GM23338 (cell line): Measurements from ENCODE around the gene DLX4. TPM values are rescaled to one million over a fixed set of nuclear protein-coding genes. Genes with fewer than 3 reads are reported as not detected.

ENCODE experiments used
- ATAC-seq: fragments of 200-7000 bp; cut with Tn5 transposase; 3 replicates; pipeline ENCODE4 v1.9.1; 2020
- DNase-seq: peaks from one replicate; pipeline ENCODE4 v3.0.0-alpha.2; 2015; ENCODE audit warnings: low spot score
- H2AFZ ChIP-seq: fragments of 200-600 bp; sonication (generic); 2 replicates; pipeline ENCODE4 v1.8.0; 2016; ENCODE audit warnings: antibody characterized with exemption, mild to moderate bottlenecking, moderate library complexity
- H3F3A ChIP-seq: fragments of 200-600 bp; sonication (generic); replicated peaks from 2 replicates; pipeline ENCODE4 v1.8.0; 2017; ENCODE audit warnings: antibody characterized with exemption, mixed run types, low read depth
- H3K27ac ChIP-seq: fragments of 200-600 bp; sonication (generic); 2 replicates; pipeline ENCODE4 v1.6.1; 2016; ENCODE audit warnings: low read depth
- H3K27me3 ChIP-seq: fragments of 200-600 bp; sonication (generic); 2 replicates; pipeline ENCODE4 v1.8.0; 2016; ENCODE audit warnings: mild to moderate bottlenecking, mixed run types, moderate library complexity; ENCODE audit not compliant: insufficient read depth
- H3K36me3 ChIP-seq: fragments of 200-600 bp; sonication (generic); 2 replicates; pipeline ENCODE4 v1.8.0; 2016; ENCODE audit warnings: mild to moderate bottlenecking; ENCODE audit not compliant: insufficient read depth
- H3K4me1 ChIP-seq: fragments of 200-600 bp; sonication (generic); 2 replicates; pipeline ENCODE4 v1.8.0; 2016; ENCODE audit warnings: mild to moderate bottlenecking, moderate library complexity; ENCODE audit not compliant: insufficient read depth
- H3K4me2 ChIP-seq: fragments of 200-600 bp; sonication (generic); 2 replicates; pipeline ENCODE4 v1.7.1; 2017; ENCODE audit warnings: mixed run types
- H3K4me3 ChIP-seq: fragments of 200-600 bp; sonication (generic); 2 replicates; pipeline ENCODE4 v1.6.1; 2016; ENCODE audit warnings: mixed run types
- H3K79me2 ChIP-seq: fragments of 200-600 bp; sonication (generic); replicated peaks from 2 replicates; pipeline ENCODE4 v1.8.0; 2017; ENCODE audit warnings: mild to moderate bottlenecking; ENCODE audit not compliant: insufficient read depth
- H3K9me2 ChIP-seq: fragments of 200-600 bp; sonication (generic); 2 replicates; pipeline ENCODE4 v1.8.0; 2017; ENCODE audit not compliant: insufficient read depth
- H4K20me1 ChIP-seq: fragments of 200-600 bp; sonication (generic); replicated peaks from 2 replicates; pipeline ENCODE4 v1.8.0; 2017; ENCODE audit warnings: mild to moderate bottlenecking; ENCODE audit not compliant: insufficient read depth
- H3K27ac Mint-ChIP-seq: 2 replicates; pipeline ENCODE4 v1.8.0; 2020; ENCODE audit warnings: inconsistent platforms, mild to moderate bottlenecking, moderate library complexity, mixed read lengths
- H3K27me3 Mint-ChIP-seq: 3 replicates; pipeline ENCODE4 v1.8.0; 2022; ENCODE audit warnings: low read depth, mild to moderate bottlenecking, moderate library complexity, mixed read lengths, inconsistent platforms; ENCODE audit not compliant: insufficient read depth, poor library complexity
- H3K36me3 Mint-ChIP-seq: 3 replicates; pipeline ENCODE4 v1.8.0; 2021; ENCODE audit warnings: low read depth, mild to moderate bottlenecking, inconsistent platforms, moderate library complexity, mixed read lengths
- H3K4me1 Mint-ChIP-seq: 3 replicates; pipeline ENCODE4 v1.8.0; 2020; ENCODE audit warnings: mild to moderate bottlenecking, inconsistent platforms, mixed read lengths
- H3K4me3 Mint-ChIP-seq: 3 replicates; pipeline ENCODE4 v1.8.0; 2021; ENCODE audit warnings: moderate library complexity, mild to moderate bottlenecking, inconsistent platforms, mixed read lengths
- H3K9me3 Mint-ChIP-seq: 3 replicates; pipeline ENCODE4 v1.8.0; 2020; ENCODE audit warnings: moderate library complexity, mild to moderate bottlenecking, inconsistent platforms, mixed read lengths
- CREB1 ChIP-seq: fragments of 250-450 bp; sonication (Bioruptor Pico); IDR thresholded peaks from 2 replicates; pipeline ENCODE4 v1.5.0; 2020; ENCODE audit warnings: low read depth, mild to moderate bottlenecking, moderate library complexity
- EZH2phosphoT487 ChIP-seq: fragments of 200-600 bp; sonication (generic); IDR thresholded peaks from one replicate; pipeline ENCODE4 v1.8.1; 2018; ENCODE audit warnings: antibody characterized with exemption; ENCODE audit not compliant: unreplicated experiment
- JUNB ChIP-seq: IDR thresholded peaks from one replicate; pipeline ENCODE4 v1.6.1; 2016; ENCODE audit warnings: antibody characterized with exemption; ENCODE audit not compliant: unreplicated experiment
- POLR2AphosphoS5 ChIP-seq: IDR thresholded peaks from 2 replicates; pipeline ENCODE4 v1.6.1; 2016; ENCODE audit warnings: antibody characterized with exemption, low read depth
- STAT1 ChIP-seq: IDR thresholded peaks from one replicate; pipeline ENCODE4 v1.6.1; 2016; ENCODE audit warnings: antibody characterized with exemption; ENCODE audit not compliant: unreplicated experiment
- polyA plus RNA-seq: library from polyadenylated mRNA; unstranded; fragments of >200 nt; fragmentation: Nextera tagmentation; extraction: Ambion mirVana; gene quantifications from 2 replicates; pipeline ENCODE4 v1.2.1, GENCODE V29; 2016
- total RNA-seq: library from RNA; depleted of rRNA; stranded (reverse); fragments of >200 nt; shearing (Covaris generic); gene quantifications from 2 replicates; pipeline ENCODE4 v1.2.3, GENCODE V29; 2014
- TF ChIP-seq, protein P1 (sequence below): fragments of 250-450 bp; sonication (Bioruptor Pico); IDR thresholded peaks from 2 replicates; pipeline ENCODE4 v1.5.0; 2020; ENCODE audit warnings: mild to moderate bottlenecking, moderate library complexity
- TF ChIP-seq, protein P2 (sequence below), 2 experiments: fragments of 200-600 bp in 1 of 2; sonication (generic) in 1 of 2; conservative IDR thresholded peaks; 2 replicates each; pipeline versions ENCODE4 v1.5.1 to v1.6.1; 2016 to 2017; ENCODE audit warnings: antibody characterized with exemption in 2 of 2, low read depth in 2 of 2, mild to moderate bottlenecking in 2 of 2, moderate library complexity in 1 of 2

The DLX4 gene
- total and polyA plus RNA-seq, 2 experiments from 2014 or later = 0.10 to 0.79 TPM

DNA sequence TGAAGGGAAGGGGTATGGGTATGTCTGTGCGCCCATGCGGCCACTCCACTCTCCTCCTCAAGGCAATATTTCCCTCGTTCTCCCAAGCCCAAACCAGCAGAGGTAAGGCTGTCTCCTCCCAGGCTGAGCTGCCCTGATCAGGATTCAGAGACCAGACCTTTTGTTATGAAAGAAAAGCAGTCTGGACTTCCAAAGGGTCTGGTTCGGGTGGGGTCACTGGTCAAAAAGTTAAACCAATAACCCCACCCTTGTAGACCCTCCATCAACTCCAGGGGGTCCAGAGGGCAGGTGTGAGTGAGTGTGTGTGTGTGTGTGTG, 5.7 kb upstream of the DLX4 start (continued):
- TF ChIP-seq, protein P1, sequence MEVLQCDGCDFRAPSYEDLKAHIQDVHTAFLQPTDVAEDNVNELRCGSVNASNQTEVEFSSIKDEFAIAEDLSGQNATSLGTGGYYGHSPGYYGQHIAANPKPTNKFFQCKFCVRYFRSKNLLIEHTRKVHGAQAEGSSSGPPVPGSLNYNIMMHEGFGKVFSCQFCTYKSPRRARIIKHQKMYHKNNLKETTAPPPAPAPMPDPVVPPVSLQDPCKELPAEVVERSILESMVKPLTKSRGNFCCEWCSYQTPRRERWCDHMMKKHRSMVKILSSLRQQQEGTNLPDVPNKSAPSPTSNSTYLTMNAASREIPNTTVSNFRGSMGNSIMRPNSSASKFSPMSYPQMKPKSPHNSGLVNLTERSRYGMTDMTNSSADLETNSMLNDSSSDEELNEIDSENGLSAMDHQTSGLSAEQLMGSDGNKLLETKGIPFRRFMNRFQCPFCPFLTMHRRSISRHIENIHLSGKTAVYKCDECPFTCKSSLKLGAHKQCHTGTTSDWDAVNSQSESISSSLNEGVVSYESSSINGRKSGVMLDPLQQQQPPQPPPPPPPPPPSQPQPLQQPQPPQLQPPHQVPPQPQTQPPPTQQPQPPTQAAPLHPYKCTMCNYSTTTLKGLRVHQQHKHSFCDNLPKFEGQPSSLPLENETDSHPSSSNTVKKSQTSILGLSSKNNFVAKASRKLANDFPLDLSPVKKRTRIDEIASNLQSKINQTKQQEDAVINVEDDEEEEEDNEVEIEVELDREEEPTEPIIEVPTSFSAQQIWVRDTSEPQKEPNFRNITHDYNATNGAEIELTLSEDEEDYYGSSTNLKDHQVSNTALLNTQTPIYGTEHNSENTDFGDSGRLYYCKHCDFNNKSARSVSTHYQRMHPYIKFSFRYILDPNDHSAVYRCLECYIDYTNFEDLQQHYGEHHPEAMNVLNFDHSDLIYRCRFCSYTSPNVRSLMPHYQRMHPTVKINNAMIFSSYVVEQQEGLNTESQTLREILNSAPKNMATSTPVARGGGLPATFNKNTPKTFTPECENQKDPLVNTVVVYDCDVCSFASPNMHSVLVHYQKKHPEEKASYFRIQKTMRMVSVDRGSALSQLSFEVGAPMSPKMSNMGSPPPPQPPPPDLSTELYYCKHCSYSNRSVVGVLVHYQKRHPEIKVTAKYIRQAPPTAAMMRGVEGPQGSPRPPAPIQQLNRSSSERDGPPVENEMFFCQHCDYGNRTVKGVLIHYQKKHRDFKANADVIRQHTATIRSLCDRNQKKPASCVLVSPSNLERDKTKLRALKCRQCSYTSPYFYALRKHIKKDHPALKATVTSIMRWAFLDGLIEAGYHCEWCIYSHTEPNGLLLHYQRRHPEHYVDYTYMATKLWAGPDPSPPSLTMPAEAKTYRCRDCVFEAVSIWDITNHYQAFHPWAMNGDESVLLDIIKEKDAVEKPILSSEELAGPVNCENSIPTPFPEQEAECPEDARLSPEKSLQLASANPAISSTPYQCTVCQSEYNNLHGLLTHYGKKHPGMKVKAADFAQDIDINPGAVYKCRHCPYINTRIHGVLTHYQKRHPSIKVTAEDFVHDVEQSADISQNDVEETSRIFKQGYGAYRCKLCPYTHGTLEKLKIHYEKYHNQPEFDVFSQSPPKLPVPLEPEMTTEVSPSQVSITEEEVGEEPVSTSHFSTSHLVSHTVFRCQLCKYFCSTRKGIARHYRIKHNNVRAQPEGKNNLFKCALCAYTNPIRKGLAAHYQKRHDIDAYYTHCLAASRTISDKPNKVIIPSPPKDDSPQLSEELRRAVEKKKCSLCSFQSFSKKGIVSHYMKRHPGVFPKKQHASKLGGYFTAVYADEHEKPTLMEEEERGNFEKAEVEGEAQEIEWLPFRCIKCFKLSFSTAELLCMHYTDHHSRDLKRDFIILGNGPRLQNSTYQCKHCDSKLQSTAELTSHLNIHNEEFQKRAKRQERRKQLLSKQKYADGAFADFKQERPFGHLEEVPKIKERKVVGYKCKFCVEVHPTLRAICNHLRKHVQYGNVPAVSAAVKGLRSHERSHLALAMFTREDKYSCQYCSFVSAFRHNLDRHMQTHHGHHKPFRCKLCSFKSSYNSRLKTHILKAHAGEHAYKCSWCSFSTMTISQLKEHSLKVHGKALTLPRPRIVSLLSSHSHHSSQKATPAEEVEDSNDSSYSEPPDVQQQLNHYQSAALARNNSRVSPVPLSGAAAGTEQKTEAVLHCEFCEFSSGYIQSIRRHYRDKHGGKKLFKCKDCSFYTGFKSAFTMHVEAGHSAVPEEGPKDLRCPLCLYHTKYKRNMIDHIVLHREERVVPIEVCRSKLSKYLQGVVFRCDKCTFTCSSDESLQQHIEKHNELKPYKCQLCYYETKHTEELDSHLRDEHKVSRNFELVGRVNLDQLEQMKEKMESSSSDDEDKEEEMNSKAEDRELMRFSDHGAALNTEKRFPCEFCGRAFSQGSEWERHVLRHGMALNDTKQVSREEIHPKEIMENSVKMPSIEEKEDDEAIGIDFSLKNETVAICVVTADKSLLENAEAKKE (CRISPR knock-in tag) = no peak
- TF ChIP-seq JUNB = no peak
- no peak for TF ChIP-seq POLR2AphosphoS5
- TF ChIP-seq EZH2phosphoT487 = no peak
- TF ChIP-seq STAT1 = no peak

DNA sequence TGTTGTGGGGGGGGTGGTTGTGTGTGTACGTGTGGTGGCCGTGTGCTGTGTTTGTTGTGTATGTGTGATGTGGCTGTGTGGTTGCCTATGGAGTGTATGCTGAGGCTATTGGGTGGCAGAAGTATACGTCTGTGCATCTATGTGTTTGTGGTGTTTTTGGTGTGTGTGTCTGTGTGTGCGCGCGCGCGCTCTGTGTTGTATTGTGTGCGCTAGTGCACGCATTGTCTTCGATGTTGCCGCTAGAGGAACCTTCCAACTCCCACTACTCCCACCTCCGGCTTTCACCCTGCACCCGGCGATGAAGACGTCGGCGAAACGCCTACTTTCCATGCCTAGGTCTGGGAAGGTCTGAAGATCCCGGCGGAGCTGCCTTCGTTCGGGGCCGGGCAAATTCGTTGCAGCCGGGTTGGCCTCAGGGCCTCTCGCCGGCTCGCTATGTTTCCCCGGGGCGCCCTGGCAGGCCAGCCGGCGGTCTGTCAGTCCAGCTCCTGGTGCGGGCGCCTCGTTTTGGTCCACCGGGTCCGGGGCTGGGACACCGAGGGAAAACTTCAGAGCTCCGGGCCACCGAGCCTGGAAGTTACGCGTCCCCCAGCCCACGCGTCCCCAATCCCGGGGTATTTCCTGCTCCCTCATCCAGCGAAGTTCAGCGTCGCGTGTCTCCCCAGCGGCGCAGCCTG, 5.2 kb upstream of the DLX4 start:
- Histone ChIP-seq H3K27me3 (peaks cover 82% of the 10 kb centered on the region), H3K79me2 (no peaks in the 10 kb centered on the region), H2AFZ (peak overlapping the region; percentile 63; the same call in 1 of the 2 replicates), H3K27ac (no peak overlapping the region), H3K4me3 (peak overlapping the region; percentile 53), H3K4me2 (peak overlapping the region; percentile 79), H3K9me2 (no peaks in the 10 kb centered on the region), H4K20me1 (peaks cover 26% of the 10 kb centered on the region), H3K4me1 (peaks cover 42% of the 10 kb centered on the region), H3K36me3 (no peaks in the 10 kb centered on the region), H3F3A (peaks cover 11% of the 10 kb centered on the region)
- no peaks in the 10 kb centered on the region; the same call in 1 of the 3 replicates for H3K9me3 Mint-ChIP-seq
- peaks cover 37% of the 10 kb centered on the region for H3K4me1 Mint-ChIP-seq
- H3K27me3 Mint-ChIP-seq = peaks cover 84% of the 10 kb centered on the region
- H3K4me3 Mint-ChIP-seq = peak overlapping the region; percentile 65
- DNase-seq = peak; percentile 72
- no peak overlapping the region for H3K27ac Mint-ChIP-seq
- H3K36me3 Mint-ChIP-seq = no peaks in the 10 kb centered on the region
- ATAC-seq = peak; percentile 11
- TF ChIP-seq, protein P2, sequence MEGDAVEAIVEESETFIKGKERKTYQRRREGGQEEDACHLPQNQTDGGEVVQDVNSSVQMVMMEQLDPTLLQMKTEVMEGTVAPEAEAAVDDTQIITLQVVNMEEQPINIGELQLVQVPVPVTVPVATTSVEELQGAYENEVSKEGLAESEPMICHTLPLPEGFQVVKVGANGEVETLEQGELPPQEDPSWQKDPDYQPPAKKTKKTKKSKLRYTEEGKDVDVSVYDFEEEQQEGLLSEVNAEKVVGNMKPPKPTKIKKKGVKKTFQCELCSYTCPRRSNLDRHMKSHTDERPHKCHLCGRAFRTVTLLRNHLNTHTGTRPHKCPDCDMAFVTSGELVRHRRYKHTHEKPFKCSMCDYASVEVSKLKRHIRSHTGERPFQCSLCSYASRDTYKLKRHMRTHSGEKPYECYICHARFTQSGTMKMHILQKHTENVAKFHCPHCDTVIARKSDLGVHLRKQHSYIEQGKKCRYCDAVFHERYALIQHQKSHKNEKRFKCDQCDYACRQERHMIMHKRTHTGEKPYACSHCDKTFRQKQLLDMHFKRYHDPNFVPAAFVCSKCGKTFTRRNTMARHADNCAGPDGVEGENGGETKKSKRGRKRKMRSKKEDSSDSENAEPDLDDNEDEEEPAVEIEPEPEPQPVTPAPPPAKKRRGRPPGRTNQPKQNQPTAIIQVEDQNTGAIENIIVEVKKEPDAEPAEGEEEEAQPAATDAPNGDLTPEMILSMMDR (conservative IDR thresholded peaks at IDR 0.05; ENCODE audit: low read depth in 2 of 2) = no peak
- TF ChIP-seq POLR2AphosphoS5 = no peak
- peak; percentile 33 for TF ChIP-seq EZH2phosphoT487
- TF ChIP-seq STAT1 = no peak
- TF ChIP-seq CREB1 (CRISPR knock-in tag) = no peak
- TF ChIP-seq, protein P1 (CRISPR knock-in tag) = no peak
